BJ (cell line): ENCODE measurements around the gene CORO2A. TPM values are rescaled to one million over a fixed set of nuclear protein-coding genes. Genes with fewer than 3 reads are reported as not detected.

Experiments used
- CTCF ChIA-PET: fragments of 350-600 bp; formaldehyde crosslinking; extraction: SDS; loops from one replicate; lab custom pipeline; 2021; ENCODE audit warnings: antibody characterized with exemption, inconsistent platforms; lab: Yijun Ruan, JAX
- POLR2A ChIA-PET: fragments of 300-600 bp; sonication (Branson Sonifier 250); formaldehyde crosslinking; extraction: SDS; loops from one replicate; lab custom pipeline; 2021; ENCODE audit warnings: antibody characterized with exemption; lab: Charles Lee
- DNase-seq: peaks from one replicate; pipeline ENCODE4 v3.0.0-alpha.2; 2011; ENCODE audit warnings: low read depth
- H3K27me3 ChIP-seq: 2 replicates; pipeline ENCODE4 v1.6.0; 2011; ENCODE audit warnings: low read length; ENCODE audit not compliant: control insufficient read depth, insufficient read depth
- H3K36me3 ChIP-seq: 2 replicates; pipeline ENCODE4 v1.5.1; 2011; ENCODE audit warnings: low read length; ENCODE audit not compliant: control insufficient read depth, insufficient read depth
- H3K4me3 ChIP-seq: 2 replicates; pipeline ENCODE4 v1.5.1; 2011; ENCODE audit warnings: low read depth, mild to moderate bottlenecking, control low read depth, low read length
- CTCF ChIP-seq: IDR thresholded peaks from 2 replicates; pipeline ENCODE4 v1.5.1; 2011; ENCODE audit warnings: low read depth, mild to moderate bottlenecking, control low read depth, inconsistent platforms, low read length, moderate library complexity; ENCODE audit not compliant: insufficient read depth
- polyA plus RNA-seq: library from polyadenylated mRNA; depleted of rRNA; stranded (reverse); fragments of >200 nt; gene quantifications from 2 replicates; pipeline ENCODE4 v1.2.3, GENCODE V29; 2011

The CORO2A gene
- polyA plus RNA-seq, 1 experiment: 1.5 TPM

- CTCF ChIA-PET: no interaction called here
- TF ChIP-seq CTCF: no peak
- Histone ChIP-seq H3K27me3 (no peaks in the 10 kb centered on the region; the same call in 1 of the 2 replicates), H3K36me3 (no peaks in the 10 kb centered on the region), H3K4me3 (no peak overlapping the region)
- POLR2A ChIA-PET: interaction anchor here (0.5 kb wide), 1 partner anchor 182 kb away, joined by 8 read pairs; no protein-coding TSS in a partner anchor
- DNase-seq: no peak
Measured at GRCh38 chr9:98164912-98165311, 27.5 kb downstream of the CORO2A start.

DNA sequence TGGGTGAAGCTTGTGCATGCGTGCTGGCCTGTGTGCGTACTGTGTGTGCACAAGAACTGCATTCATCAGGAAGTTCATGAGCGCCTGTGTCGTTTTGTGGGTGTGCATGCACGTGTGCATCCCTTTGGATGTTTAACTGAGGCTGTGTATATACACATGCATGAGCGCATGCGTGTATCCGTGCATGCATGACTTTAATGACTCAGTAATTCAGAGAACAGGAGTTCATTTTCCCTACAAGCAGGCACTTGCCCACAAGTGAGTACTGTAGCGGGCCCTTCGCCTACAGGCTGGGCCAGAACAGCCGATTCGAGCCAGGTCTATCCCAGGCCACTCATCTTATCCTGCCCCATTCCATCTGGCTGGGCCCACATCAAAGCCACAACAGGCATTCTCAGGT, 29.8 kb downstream of the CORO2A start:
- no peak for DNase-seq
- ChIA-PET CTCF (interaction anchor here (1.3 kb wide), 1 partner anchor 9 kb away, joined by 4 read pairs; no protein-coding TSS in a partner anchor), POLR2A (no interaction called here)
- Histone ChIP-seq H3K36me3 (no peaks in the 10 kb centered on the region), H3K27me3 (no peaks in the 10 kb centered on the region; the same call in 1 of the 2 replicates), H3K4me3 (no peak overlapping the region)
- no peak for TF ChIP-seq CTCF

DNA sequence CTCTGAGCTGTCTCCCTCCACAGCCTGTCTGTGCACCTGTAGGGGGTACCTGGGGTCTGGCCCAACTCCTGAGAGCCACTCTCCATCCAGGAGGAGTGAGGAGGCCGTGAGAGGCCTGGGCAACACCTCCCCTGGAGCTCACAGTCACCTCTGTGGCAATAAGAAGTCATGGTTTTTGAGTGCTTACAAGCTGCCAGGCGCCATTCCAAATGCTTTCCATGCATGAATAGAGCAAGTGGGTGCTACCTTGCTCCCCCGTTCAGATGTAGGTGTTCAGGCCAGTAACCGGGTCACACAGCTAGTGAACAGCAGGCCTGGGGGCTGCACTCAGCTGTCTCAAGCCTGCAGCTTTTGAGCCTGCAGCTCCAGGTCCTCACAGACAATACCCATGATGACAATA, 30.6 kb downstream of the CORO2A start:
- DNase-seq: no peak
- Histone ChIP-seq H3K4me3 (no peak overlapping the region), H3K27me3 (no peaks in the 10 kb centered on the region; the same call in 1 of the 2 replicates), H3K36me3 (no peaks in the 10 kb centered on the region)
- ChIA-PET CTCF (interaction anchor here (1.3 kb wide), 1 partner anchor 9 kb away, joined by 4 read pairs; no protein-coding TSS in a partner anchor), POLR2A (no interaction called here)
- TF ChIP-seq CTCF: no peak

GRCh38 chr9:98159790-98160189, 32.6 kb downstream of the CORO2A start:
- POLR2A ChIA-PET: no interaction called here
- no peak for TF ChIP-seq CTCF
- no peak for DNase-seq
- CTCF ChIA-PET: interaction anchor here (0.8 to 1.0 kb wide), 2 partner anchors 11 to 13 kb away, joined by 5 to 6 read pairs; no protein-coding TSS in a partner anchor
- Histone ChIP-seq H3K27me3 (no peaks in the 10 kb centered on the region; the same call in 1 of the 2 replicates), H3K36me3 (no peaks in the 10 kb centered on the region), H3K4me3 (no peak overlapping the region)

- no peak for DNase-seq
- TF ChIP-seq CTCF: no peak
- Histone ChIP-seq H3K27me3 (no peaks in the 10 kb centered on the region; the same call in 1 of the 2 replicates), H3K4me3 (no peak overlapping the region), H3K36me3 (no peaks in the 10 kb centered on the region)
- ChIA-PET CTCF (interaction anchor here (0.8 to 1.0 kb wide), 2 partner anchors 12 to 13 kb away, joined by 5 to 6 read pairs; no protein-coding TSS in a partner anchor), POLR2A (no interaction called here)
Measured at GRCh38 chr9:98159301-98159700, 33.1 kb downstream of the CORO2A start.
